OCI-LY1 (cell line): ENCODE measurements around the gene SLC24A4.

ENCODE experiments used
- H2AFZ ChIP-seq: fragments of 200-600 bp; sonication (generic), shearing (Covaris generic); 2 replicates; pipeline ENCODE4 v1.6.0; 2014; ENCODE audit warnings: antibody characterized with exemption, mild to moderate bottlenecking, low read length
- H3F3A ChIP-seq: fragments of 200-600 bp; sonication (generic), shearing (Covaris generic); 2 replicates; pipeline ENCODE4 v1.6.0; 2014; ENCODE audit warnings: mild to moderate bottlenecking, antibody characterized with exemption, low read length, moderate library complexity; ENCODE audit not compliant: insufficient read depth
- H3K27ac ChIP-seq: fragments of 200-600 bp; sonication (generic); 2 replicates; pipeline ENCODE4 v1.5.1; 2014; ENCODE audit warnings: low read length, mixed run types, mild to moderate bottlenecking, low read depth; ENCODE audit not compliant: poor library complexity, severe bottlenecking
- H3K27me3 ChIP-seq: fragments of 200-600 bp; sonication (generic); 2 replicates; pipeline ENCODE4 v1.6.0; 2014; ENCODE audit warnings: antibody characterized with exemption, mild to moderate bottlenecking, low read length, moderate library complexity; ENCODE audit not compliant: insufficient read depth
- H3K36me3 ChIP-seq: fragments of 200-600 bp; sonication (generic); 2 replicates; pipeline ENCODE4 v1.6.1; 2014; ENCODE audit warnings: mild to moderate bottlenecking, antibody characterized with exemption, low read length, moderate library complexity, mixed read lengths; ENCODE audit not compliant: insufficient read depth
- H3K4me1 ChIP-seq: fragments of 200-600 bp; sonication (generic); 2 replicates; pipeline ENCODE4 v1.5.1; 2014; ENCODE audit warnings: mild to moderate bottlenecking, low read length, moderate library complexity; ENCODE audit not compliant: insufficient read depth, severe bottlenecking
- H3K4me2 ChIP-seq: fragments of 200-600 bp; sonication (generic), shearing (Covaris generic); 2 replicates; pipeline ENCODE4 v1.6.1; 2014; ENCODE audit warnings: low read length
- H3K4me3 ChIP-seq: fragments of 200-600 bp; sonication (generic); 2 replicates; pipeline ENCODE4 v1.5.1; 2014; ENCODE audit warnings: low read length, low read depth, mild to moderate bottlenecking, mixed read lengths; ENCODE audit not compliant: poor library complexity, severe bottlenecking
- H3K79me2 ChIP-seq: fragments of 200-600 bp; shearing (Covaris generic); 2 replicates; pipeline ENCODE4 v1.6.1; 2016; ENCODE audit warnings: mixed run types, low read length, mixed read lengths; ENCODE audit not compliant: insufficient read depth
- H3K9ac ChIP-seq: fragments of 200-600 bp; sonication (generic), shearing (Covaris generic); 2 replicates; pipeline ENCODE4 v1.6.1; 2014; ENCODE audit warnings: mild to moderate bottlenecking, low read length, mixed read lengths
- H3K9me2 ChIP-seq: fragments of 200-600 bp; sonication (generic), shearing (Covaris generic); 2 replicates; pipeline ENCODE4 v1.6.1; 2014; ENCODE audit warnings: low read depth, mild to moderate bottlenecking, low read length, mixed read lengths
- H3K9me3 ChIP-seq: fragments of 200-600 bp; shearing (Covaris generic); 2 replicates; pipeline ENCODE4 v1.6.1; 2014; ENCODE audit warnings: low read length, mixed read lengths
- H4K20me1 ChIP-seq: fragments of 200-600 bp; sonication (generic), shearing (Covaris generic); 2 replicates; pipeline ENCODE4 v1.6.0; 2016; ENCODE audit warnings: mild to moderate bottlenecking, low read length; ENCODE audit not compliant: insufficient read depth
- EZH2 ChIP-seq: fragments of 200-600 bp; sonication (generic), shearing (Covaris generic); IDR thresholded peaks from 2 replicates; pipeline ENCODE4 v1.8.0; 2017; ENCODE audit warnings: borderline replicate concordance, mixed run types, mild to moderate bottlenecking, antibody characterized with exemption, low read length, moderate library complexity, mixed read lengths
- TF ChIP-seq, protein P1 (sequence below): fragments of 200-600 bp; sonication (generic), shearing (Covaris generic); IDR thresholded peaks from 2 replicates; pipeline ENCODE4 v1.5.1; 2017; ENCODE audit warnings: mild to moderate bottlenecking, antibody characterized with exemption, low read length, moderate library complexity, mixed read lengths

The SLC24A4 gene

DNA sequence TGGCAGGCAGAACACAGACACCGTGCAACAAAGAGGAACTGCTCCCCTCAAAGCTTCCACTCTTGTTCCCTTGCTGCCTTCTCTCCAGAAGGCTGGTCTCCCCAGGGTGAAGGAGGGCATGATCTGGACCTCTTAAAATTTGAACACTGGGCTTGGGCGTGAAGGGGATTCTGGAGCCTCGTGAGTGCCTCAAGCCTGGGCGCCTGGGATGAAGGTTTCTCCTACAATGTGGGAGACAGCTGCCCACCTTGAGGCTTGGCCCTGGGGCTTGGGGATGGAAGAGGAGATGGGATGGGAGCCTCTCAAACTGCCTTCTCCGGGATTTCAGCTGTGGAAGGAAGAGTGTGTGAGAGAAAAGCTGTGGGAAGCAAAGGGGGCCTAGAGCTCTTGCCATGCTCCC lies 182.9 kb downstream of the SLC24A4 start:
- no peak overlapping the region for H3K9ac ChIP-seq
- no peaks in the 10 kb centered on the region for H3K36me3 ChIP-seq
- H3K9me2 ChIP-seq, result no peaks in the 10 kb centered on the region
- no peaks in the 10 kb centered on the region for H3K9me3 ChIP-seq
- no peak overlapping the region for H3K27ac ChIP-seq
- TF ChIP-seq, protein P1, sequence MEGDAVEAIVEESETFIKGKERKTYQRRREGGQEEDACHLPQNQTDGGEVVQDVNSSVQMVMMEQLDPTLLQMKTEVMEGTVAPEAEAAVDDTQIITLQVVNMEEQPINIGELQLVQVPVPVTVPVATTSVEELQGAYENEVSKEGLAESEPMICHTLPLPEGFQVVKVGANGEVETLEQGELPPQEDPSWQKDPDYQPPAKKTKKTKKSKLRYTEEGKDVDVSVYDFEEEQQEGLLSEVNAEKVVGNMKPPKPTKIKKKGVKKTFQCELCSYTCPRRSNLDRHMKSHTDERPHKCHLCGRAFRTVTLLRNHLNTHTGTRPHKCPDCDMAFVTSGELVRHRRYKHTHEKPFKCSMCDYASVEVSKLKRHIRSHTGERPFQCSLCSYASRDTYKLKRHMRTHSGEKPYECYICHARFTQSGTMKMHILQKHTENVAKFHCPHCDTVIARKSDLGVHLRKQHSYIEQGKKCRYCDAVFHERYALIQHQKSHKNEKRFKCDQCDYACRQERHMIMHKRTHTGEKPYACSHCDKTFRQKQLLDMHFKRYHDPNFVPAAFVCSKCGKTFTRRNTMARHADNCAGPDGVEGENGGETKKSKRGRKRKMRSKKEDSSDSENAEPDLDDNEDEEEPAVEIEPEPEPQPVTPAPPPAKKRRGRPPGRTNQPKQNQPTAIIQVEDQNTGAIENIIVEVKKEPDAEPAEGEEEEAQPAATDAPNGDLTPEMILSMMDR, result no peak
- no peak for TF ChIP-seq EZH2
- H4K20me1 ChIP-seq, result no peaks in the 10 kb centered on the region
- H3K4me3 ChIP-seq, result no peak overlapping the region
- no peaks in the 10 kb centered on the region for H3K4me1 ChIP-seq
- H3F3A ChIP-seq, result no peaks in the 10 kb centered on the region
- no peak overlapping the region for H2AFZ ChIP-seq
- H3K4me2 ChIP-seq, result no peak overlapping the region
- no peaks in the 10 kb centered on the region for H3K79me2 ChIP-seq
- H3K27me3 ChIP-seq, result no peaks in the 10 kb centered on the region; the same call in 1 of the 2 replicates

DNA sequence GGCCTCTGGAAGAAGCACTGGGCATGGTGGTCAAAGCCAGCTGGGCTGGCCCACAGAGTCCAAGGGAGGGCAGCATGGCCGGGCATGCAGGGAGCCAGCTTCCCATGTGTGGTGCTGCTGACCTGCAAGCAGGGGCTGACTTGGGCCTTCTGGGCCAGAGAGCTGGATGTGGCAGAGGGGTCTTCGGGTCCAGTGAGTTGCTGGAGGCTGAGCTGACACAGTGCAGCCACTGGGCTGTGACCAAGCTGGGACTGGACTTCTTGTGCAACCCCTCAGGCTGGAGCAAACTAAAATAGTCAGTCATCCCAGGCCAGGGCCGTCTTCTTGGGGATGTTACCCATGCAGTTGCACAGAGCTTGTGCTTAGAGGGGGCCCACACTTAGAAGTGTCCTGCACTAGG lies 183.3 kb downstream of the SLC24A4 start:
- H3K9me3 ChIP-seq, result no peaks in the 10 kb centered on the region
- H3K4me1 ChIP-seq, result no peaks in the 10 kb centered on the region
- H4K20me1 ChIP-seq, result no peaks in the 10 kb centered on the region
- TF ChIP-seq, protein P1, result no peak
- TF ChIP-seq EZH2, result no peak
- no peak overlapping the region for H3K9ac ChIP-seq
- H3K27me3 ChIP-seq, result no peaks in the 10 kb centered on the region; the same call in 1 of the 2 replicates
- no peaks in the 10 kb centered on the region for H3K36me3 ChIP-seq
- no peaks in the 10 kb centered on the region for H3K79me2 ChIP-seq
- no peak overlapping the region for H2AFZ ChIP-seq
- no peaks in the 10 kb centered on the region for H3K9me2 ChIP-seq
- no peak overlapping the region for H3K4me3 ChIP-seq
- no peak overlapping the region for H3K4me2 ChIP-seq
- no peaks in the 10 kb centered on the region for H3F3A ChIP-seq
- no peak overlapping the region for H3K27ac ChIP-seq

DNA sequence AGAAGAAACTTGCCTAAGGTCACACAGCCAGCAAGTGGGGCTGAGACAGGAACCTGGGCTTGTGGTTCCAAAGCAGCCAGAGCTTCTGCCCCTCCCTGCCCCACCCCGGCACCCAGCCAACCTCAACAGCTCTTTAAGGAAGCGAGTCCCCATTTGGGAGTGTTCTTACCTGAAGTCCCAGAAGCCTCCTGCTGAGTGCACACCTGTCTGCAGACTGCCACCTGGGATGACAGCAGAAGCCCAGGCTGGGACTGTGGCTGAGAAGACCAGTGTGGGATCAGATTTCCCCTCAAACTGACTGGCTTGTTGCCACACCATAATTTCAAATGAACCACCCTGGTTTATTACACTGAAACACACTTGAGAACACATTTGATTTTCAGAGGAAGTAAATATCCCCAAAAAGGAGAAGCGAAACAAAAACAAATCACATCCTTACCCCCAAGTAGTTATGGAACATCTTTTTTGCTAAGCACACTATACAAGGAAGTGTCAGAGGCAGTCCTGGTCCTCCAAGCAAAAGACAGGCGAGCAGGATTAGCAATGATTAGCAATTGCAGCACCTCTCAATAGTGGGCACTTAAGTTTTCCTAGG lies 184.3 kb downstream of the SLC24A4 start:
- no peaks in the 10 kb centered on the region; the same call in 1 of the 2 replicates for H3K27me3 ChIP-seq
- H4K20me1 ChIP-seq, result no peaks in the 10 kb centered on the region
- H3K36me3 ChIP-seq, result no peaks in the 10 kb centered on the region
- H3K9ac ChIP-seq, result no peak overlapping the region
- H3K4me1 ChIP-seq, result no peaks in the 10 kb centered on the region
- H3K4me3 ChIP-seq, result no peak overlapping the region
- no peaks in the 10 kb centered on the region for H3K79me2 ChIP-seq
- no peak overlapping the region for H3K27ac ChIP-seq
- no peaks in the 10 kb centered on the region for H3K9me2 ChIP-seq
- H2AFZ ChIP-seq, result no peak overlapping the region
- no peak for TF ChIP-seq EZH2
- TF ChIP-seq, protein P1, result no peak
- H3K4me2 ChIP-seq, result no peak overlapping the region
- H3F3A ChIP-seq, result no peaks in the 10 kb centered on the region
- no peaks in the 10 kb centered on the region for H3K9me3 ChIP-seq
